B cell (primary cell): ENCODE results near the gene ZNF554.

Source experiments
- EZH2 ChIP-seq: IDR thresholded peaks from 2 replicates; pipeline ENCODE4 v1.6.1; 2012; ENCODE audit warnings: borderline replicate concordance, low read depth, mild to moderate bottlenecking, moderate library complexity, low read length; ENCODE audit not compliant: insufficient read depth, poor library complexity, severe bottlenecking
- TF ChIP-seq, protein P1 (sequence below): fragments of 200-600 bp; IDR thresholded peaks from one replicate; pipeline ENCODE4 v1.8.0; 2022; ENCODE audit warnings: antibody characterized with exemption, mild to moderate bottlenecking

DNA sequence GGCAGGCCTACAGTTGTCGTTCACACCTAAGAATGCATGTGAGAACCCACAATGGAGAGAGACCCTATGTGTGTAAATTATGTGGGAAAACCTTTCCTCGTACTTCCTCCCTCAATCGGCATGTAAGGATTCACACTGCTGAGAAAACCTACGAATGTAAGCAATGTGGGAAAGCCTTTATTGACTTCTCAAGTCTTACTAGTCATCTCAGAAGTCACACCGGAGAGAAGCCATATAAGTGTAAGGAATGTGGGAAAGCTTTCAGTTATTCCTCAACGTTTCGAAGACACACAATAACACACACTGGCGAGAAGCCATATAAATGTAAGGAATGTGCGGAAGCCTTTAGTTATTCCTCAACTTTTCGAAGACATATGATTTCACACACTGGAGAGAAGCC, 32.9 kb downstream of the ZNF554 start:
- TF ChIP-seq, protein P1, sequence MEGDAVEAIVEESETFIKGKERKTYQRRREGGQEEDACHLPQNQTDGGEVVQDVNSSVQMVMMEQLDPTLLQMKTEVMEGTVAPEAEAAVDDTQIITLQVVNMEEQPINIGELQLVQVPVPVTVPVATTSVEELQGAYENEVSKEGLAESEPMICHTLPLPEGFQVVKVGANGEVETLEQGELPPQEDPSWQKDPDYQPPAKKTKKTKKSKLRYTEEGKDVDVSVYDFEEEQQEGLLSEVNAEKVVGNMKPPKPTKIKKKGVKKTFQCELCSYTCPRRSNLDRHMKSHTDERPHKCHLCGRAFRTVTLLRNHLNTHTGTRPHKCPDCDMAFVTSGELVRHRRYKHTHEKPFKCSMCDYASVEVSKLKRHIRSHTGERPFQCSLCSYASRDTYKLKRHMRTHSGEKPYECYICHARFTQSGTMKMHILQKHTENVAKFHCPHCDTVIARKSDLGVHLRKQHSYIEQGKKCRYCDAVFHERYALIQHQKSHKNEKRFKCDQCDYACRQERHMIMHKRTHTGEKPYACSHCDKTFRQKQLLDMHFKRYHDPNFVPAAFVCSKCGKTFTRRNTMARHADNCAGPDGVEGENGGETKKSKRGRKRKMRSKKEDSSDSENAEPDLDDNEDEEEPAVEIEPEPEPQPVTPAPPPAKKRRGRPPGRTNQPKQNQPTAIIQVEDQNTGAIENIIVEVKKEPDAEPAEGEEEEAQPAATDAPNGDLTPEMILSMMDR: no peak
- TF ChIP-seq EZH2: no peak
